Cardiac septum (tissue), 1 donor: ENCODE data around the gene CDKN2A. TPM values are rescaled to one million over a fixed set of nuclear protein-coding genes. Genes with fewer than 3 reads are reported as not detected.
"Not testable (repeated sequence)": the region's sequence is repeated elsewhere in the genome, so short reads cannot be mapped to it uniquely, and the experiment has no call there.

Source experiments
- DNase-seq: peaks from one replicate; pipeline ENCODE4 v3.0.0-alpha.2; 2020; ENCODE audit warnings: low spot score
- intact Hi-C: fragments of 100-400 bp; cut with DNase I; formaldehyde crosslinking; loops from one replicate; pipeline ENCODE4 v1.14.0; 2022
- total RNA-seq: library from RNA; stranded (reverse); fragmentation: NEBNext Ultra II Directional; extraction: Animal tissue kit (Norgen Biotek cat#: 25700); gene quantifications from one replicate; pipeline ENCODE4 v1.2.1, GENCODE V29; 2021
- donor health status: DM: no; HTN: no; CAD: no.

CDKN2A gene
- total RNA-seq, 1 donor from 2014 or later: 1.2 TPM

DNA sequence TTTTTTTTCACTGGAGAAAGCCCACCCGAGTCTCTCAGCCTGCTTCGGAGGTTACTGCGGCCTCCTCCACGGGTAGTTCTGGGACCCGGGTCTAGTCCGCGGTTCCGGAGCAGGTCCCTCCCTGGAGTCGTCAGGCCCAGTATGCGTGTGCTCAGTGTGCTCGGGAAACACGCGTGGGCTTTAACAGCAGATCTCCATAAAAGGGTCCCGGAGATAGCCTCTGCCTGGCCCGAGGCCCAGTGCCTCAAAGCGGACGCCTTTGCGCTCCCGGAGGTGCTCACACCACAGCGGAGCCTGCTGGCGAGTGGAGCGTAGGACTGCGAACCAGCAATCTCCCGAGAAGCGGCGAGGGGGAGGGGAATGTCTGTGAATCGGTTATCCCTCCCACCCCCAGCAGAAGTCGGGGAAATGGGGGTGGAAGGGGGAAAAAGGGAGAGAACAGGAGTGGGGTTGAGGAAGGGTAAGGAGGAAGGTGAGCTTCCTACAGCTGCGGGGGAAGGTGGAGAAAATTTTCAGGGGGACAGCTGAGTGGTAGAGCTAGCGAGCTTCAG lies 28.7 kb downstream of the CDKN2A start:
- intact Hi-C loops: loop anchor here (5.0 kb wide), 1 partner anchor 42 kb away; the partner anchor contains the start of gene CDKN2B
- no peak for DNase-seq

DNA sequence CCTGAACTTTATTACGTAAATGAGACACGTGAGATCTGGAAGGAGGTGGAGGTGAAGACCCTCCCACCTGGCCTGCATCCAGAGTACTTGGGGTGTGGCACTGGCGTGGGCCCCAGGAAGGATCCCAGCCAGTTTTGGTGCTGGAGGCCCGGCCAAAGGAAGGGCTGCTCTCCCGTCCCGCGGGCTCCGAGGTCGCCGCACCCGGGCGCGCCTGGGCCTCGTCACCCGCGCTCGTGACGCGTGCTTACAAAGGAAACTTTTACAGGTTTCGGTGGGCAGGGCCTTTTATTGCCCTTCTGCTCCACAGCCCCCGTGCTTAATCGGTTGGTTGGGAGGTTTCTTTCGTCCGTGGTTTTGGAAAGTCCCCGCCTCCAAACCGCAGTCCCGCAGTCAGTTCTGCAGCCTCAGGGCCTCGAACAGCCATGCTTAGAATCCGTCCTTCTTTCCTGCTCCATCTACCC lies 29.2 kb downstream of the CDKN2A start:
- no peak for DNase-seq
- intact Hi-C loops: loop anchor here (5.0 kb wide), 1 partner anchor 42 kb away; the partner anchor contains the start of gene CDKN2B

- intact Hi-C loops: no loop called here
- no peak for DNase-seq
These were observed 32.6 kb downstream of the CDKN2A start for GRCh38 chr9:21961569-21961968.

GRCh38 chr9:21959268-21959667 lies 34.9 kb downstream of the CDKN2A start:
- DNase-seq: not testable (repeated sequence)

DNA sequence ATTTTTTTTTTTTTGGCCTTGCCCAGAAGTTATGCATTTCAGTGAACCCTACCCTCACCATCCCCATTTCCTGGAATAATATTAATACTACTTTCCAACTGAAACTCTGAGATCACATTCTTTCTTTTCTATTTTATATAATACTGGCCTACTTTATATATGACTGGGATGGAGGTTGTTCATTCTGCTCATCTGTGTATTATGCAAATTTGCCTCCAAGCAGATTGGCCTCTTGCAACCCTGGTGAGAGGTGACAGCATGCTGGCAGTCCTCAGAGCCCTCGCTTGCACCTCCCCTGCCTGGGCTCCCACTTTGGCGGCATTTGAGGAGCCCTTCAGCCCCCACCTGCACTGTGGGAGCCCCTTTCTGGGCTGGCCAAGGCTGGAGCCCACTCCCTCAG lies 35.4 kb downstream of the CDKN2A start:
- no peak for DNase-seq
- intact Hi-C loops: no loop called here

More at GRCh38 chr9:21959268-21959667, 34.9 kb downstream of the CDKN2A start:
- intact Hi-C loops: not testable (repeated sequence)

- DNase-seq: no peak
- intact Hi-C loops: no loop called here
These were observed 48.6 kb downstream of the CDKN2A start for GRCh38 chr9:21945606-21946005.

- DNase-seq: no peak
- intact Hi-C loops: no loop called here
These were observed 50.7 kb downstream of the CDKN2A start for GRCh38 chr9:21943464-21943863.

DNA sequence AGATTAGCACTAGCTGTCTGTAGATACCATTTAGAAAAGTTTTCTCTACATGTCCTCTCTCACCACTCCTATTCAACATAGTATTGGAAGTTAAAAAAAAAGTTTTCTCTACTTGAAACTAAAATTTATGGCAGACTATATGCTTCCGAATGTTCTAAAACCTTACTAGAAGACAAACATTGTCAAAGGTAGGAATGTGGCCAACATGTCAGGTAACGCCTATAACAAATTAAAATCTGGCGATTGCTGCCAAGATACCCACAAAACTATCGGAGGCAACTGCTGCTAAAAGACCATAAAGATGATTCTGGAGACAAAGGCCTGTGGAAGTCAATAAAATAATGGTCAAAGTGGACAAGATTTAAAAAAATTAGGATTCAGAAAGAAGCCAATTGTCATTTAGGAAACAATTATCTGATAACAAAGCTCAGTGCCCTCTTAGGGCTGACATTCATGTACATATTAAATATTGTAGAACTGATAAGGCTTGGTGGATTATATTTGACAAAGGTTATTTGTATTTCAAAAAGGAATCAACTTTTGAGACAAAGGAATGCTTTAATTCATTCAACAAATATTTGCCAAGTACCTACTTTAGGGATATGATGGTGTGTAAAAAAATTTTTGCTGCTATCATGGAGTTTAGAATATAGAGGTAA lies 52.7 kb downstream of the CDKN2A start:
- no peak for DNase-seq
- intact Hi-C loops: no loop called here

- intact Hi-C loops: no loop called here
- no peak for DNase-seq
These were observed 58.0 kb downstream of the CDKN2A start for GRCh38 chr9:21936161-21936560.

GRCh38 chr9:21935631-21936030 lies 58.6 kb downstream of the CDKN2A start:
- DNase-seq: no peak
- intact Hi-C loops: no loop called here

- intact Hi-C loops: no loop called here
- DNase-seq: no peak
These were observed 60.3 kb downstream of the CDKN2A start for GRCh38 chr9:21933865-21934264.

- no peak for DNase-seq
- intact Hi-C loops: no loop called here
These were observed 60.9 kb downstream of the CDKN2A start for GRCh38 chr9:21933281-21933680.

DNA sequence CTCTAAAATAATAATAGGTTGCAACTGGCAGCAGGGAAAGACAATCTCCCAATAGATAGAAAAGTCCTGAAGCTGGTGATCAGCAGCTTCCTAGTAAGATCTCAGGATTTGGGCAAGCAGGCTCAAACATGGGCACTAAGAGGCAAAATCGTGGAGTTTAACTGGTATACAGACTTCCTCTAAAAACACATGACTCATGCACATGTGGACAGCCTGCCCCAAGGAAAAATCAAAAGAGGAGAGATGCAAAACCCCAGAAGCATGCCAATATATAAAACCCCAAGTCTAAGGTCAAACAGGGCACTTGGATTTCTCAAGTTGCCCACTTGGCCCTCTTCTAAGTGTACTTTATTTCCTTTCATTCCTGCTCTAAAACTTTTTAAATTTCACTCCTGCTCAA lies 62.8 kb downstream of the CDKN2A start:
- intact Hi-C loops: no loop called here

DNA sequence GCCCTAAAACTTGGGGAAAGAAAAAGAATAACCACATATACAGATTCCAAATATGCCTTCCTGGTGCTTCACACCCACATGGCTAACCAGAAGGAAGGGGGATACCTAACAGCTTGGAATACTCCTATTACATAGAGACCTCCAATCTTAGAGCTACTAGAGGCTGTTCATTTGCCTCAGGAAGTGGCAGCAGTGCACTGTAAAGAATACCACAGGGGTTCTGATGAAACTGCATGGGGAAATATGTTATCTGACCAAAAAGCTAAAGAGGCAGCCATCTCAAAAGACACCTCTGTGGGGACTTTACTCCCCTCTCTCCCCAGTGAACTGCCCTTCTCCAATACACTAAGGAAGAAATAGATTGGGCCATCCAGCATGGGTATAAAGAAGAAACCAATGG lies 66.4 kb downstream of the CDKN2A start:
- no peak for DNase-seq
- intact Hi-C loops: no loop called here

More for the DNA sequence above, 62.8 kb downstream of the CDKN2A start:
- DNase-seq: no peak

GRCh38 chr9:21923694-21924093 lies 70.5 kb downstream of the CDKN2A start:
- intact Hi-C loops: no loop called here
- no peak for DNase-seq

GRCh38 chr9:21919377-21920362 lies 74.5 kb downstream of the CDKN2A start:
- intact Hi-C loops: no loop called here

More at GRCh38 chr9:21919377-21920362, 74.5 kb downstream of the CDKN2A start:
- DNase-seq: no peak
